ENCODE measurements around the gene SLC25A31. TPM values are rescaled to one million over a fixed set of nuclear protein-coding genes. Genes with fewer than 3 reads are reported as not detected.
A peak's percentile ranks its signal among the peaks of the same experiment; 100 is the strongest.

The SLC25A31 gene
- total RNA-seq, 1 experiment from 2014 or later = not detected

GRCh38 chr4:127687580-127687979, 42.6 kb upstream of the SLC25A31 start:
- BruUV-seq (replicated peaks) = no TSS peak
- H3K27me3 ChIP-seq (ENCODE audit: insufficient read depth, low read depth) = no peaks in the 10 kb centered on the region
- peaks cover 21% of the 10 kb centered on the region for H3K4me1 ChIP-seq (replicated peaks; ENCODE audit: insufficient read depth)
- H3K79me2 ChIP-seq (ENCODE audit: low read depth) = no peaks in the 10 kb centered on the region
- H3K9me3 ChIP-seq (ENCODE audit: insufficient read depth, low read depth) = no peaks in the 10 kb centered on the region
- TF ChIP-seq EZH2 (IDR thresholded peaks at IDR 0.05; ENCODE audit: low read depth) (no peak), CTCF (conservative IDR thresholded peaks at IDR 0.05) (no peak)
- DNase-seq = no peak
- H3K9me2 ChIP-seq (ENCODE audit: insufficient read depth) = peaks cover 3% of the 10 kb centered on the region; the same call in 1 of the 2 replicates
- H3K27ac ChIP-seq = no peak overlapping the region
- no peaks in the 10 kb centered on the region for H3F3A ChIP-seq (ENCODE audit: insufficient read depth, low read depth)
- H4K20me1 ChIP-seq (ENCODE audit: insufficient read depth) = no peaks in the 10 kb centered on the region
- H3K4me3 ChIP-seq = no peak overlapping the region
- intact Hi-C loops (cut with micrococcal nuclease; ENCODE audit: unreplicated experiment) = no loop called here
- H3K36me3 ChIP-seq (ENCODE audit: low read depth) = peaks cover 7% of the 10 kb centered on the region; the same call in 1 of the 2 replicates
- POLR2A ChIA-PET (ENCODE audit: unreplicated experiment) = no interaction called here
- CTCF ChIA-PET = interaction anchor here (0.6 kb wide), 1 partner anchor 19 kb away, joined by 3 read pairs; no protein-coding TSS in a partner anchor
- H3K4me2 ChIP-seq = no peak overlapping the region
- no peak overlapping the region for H2AFZ ChIP-seq

GRCh38 chr4:127698789-127699200, 31.4 kb upstream of the SLC25A31 start:
- intact Hi-C loops (cut with micrococcal nuclease; ENCODE audit: unreplicated experiment) = no loop called here
- Histone ChIP-seq H3F3A (ENCODE audit: insufficient read depth, low read depth) (peaks cover 8% of the 10 kb centered on the region), H4K20me1 (ENCODE audit: insufficient read depth) (no peaks in the 10 kb centered on the region), H3K27ac (peak overlapping the region; percentile 76), H3K27me3 (ENCODE audit: insufficient read depth, low read depth) (no peaks in the 10 kb centered on the region), H3K9me3 (ENCODE audit: insufficient read depth, low read depth) (peaks cover 11% of the 10 kb centered on the region; the same call in 1 of the 2 replicates), H3K36me3 (ENCODE audit: low read depth) (0 out of 2 replicates have a peak, but pooled peaks cover 5% of the 10 kb centered on the region), H3K79me2 (ENCODE audit: low read depth) (no peaks in the 10 kb centered on the region), H3K4me1 (replicated peaks; ENCODE audit: insufficient read depth) (peaks cover 16% of the 10 kb centered on the region), H3K4me3 (peak overlapping the region; percentile 1; the same call in 1 of the 2 replicates), H3K9me2 (ENCODE audit: insufficient read depth) (0 out of 2 replicates have a peak, but pooled peaks cover 9% of the 10 kb centered on the region), H2AFZ (no peak overlapping the region), H3K4me2 (peak overlapping the region; percentile 57)
- BruUV-seq (replicated peaks) = no TSS peak
- peak; percentile 41 to 99 for DNase-seq
- TF ChIP-seq EZH2 (IDR thresholded peaks at IDR 0.05; ENCODE audit: low read depth) = no peak
- no peak for TF ChIP-seq CTCF (conservative IDR thresholded peaks at IDR 0.05)
- ChIA-PET POLR2A (ENCODE audit: unreplicated experiment) (no interaction called here), CTCF (no interaction called here)

GRCh38 chr4:127708985-127709384, 21.2 kb upstream of the SLC25A31 start:
- Histone ChIP-seq H3K4me3 (peak overlapping the region; percentile 31; the same call in 1 of the 2 replicates), H3K4me2 (peak overlapping the region; percentile 75), H3K9me2 (ENCODE audit: insufficient read depth) (no peaks in the 10 kb centered on the region), H3K9me3 (ENCODE audit: insufficient read depth, low read depth) (no peaks in the 10 kb centered on the region), H3K27me3 (ENCODE audit: insufficient read depth, low read depth) (no peaks in the 10 kb centered on the region), H3F3A (ENCODE audit: insufficient read depth, low read depth) (peaks cover 9% of the 10 kb centered on the region; the same call in 1 of the 2 replicates), H3K79me2 (ENCODE audit: low read depth) (no peaks in the 10 kb centered on the region), H3K36me3 (ENCODE audit: low read depth) (peaks cover 10% of the 10 kb centered on the region; the same call in 1 of the 2 replicates), H2AFZ (peak overlapping the region; percentile 61; the same call in 1 of the 2 replicates), H3K27ac (peak overlapping the region; percentile 88), H3K4me1 (replicated peaks; ENCODE audit: insufficient read depth) (peaks cover 26% of the 10 kb centered on the region), H4K20me1 (ENCODE audit: insufficient read depth) (no peaks in the 10 kb centered on the region)
- TF ChIP-seq EZH2 (IDR thresholded peaks at IDR 0.05; ENCODE audit: low read depth) (no peak), CTCF (conservative IDR thresholded peaks at IDR 0.05) (no peak)
- DNase-seq = peak; percentile 74 to 100
- BruUV-seq (replicated peaks) = no TSS peak
- CTCF ChIA-PET = interaction anchor here (1.2 kb wide), 1 partner anchor 25 kb away, joined by 3 read pairs; no protein-coding TSS in a partner anchor
- POLR2A ChIA-PET (ENCODE audit: unreplicated experiment) = interaction anchor here (0.6 to 0.9 kb wide), 4 partner anchors 10 to 333 kb away, joined by 3 to 5 read pairs (median 4); partner anchors contain the start of gene INTU
- intact Hi-C loops (cut with micrococcal nuclease; ENCODE audit: unreplicated experiment) = loop anchor here (5.0 kb wide), 1 partner anchor 77 kb away; the partner anchor contains the start of gene INTU
